Naive B cell (primary cell): ENCODE measurements around the gene NPNT. TPM values are rescaled to one million over a fixed set of nuclear protein-coding genes. Genes with fewer than 3 reads are reported as not detected.

ENCODE experiments used
- ATAC-seq, 2 donors: fragments of 150-1000 bp; cut with Tn5 transposase; 2 replicates each; pipeline ENCODE4 v1.10.0; 2021; ENCODE audit warnings: low read depth in 2 of 2, mild to moderate bottlenecking in 2 of 2, moderate library complexity in 2 of 2
- DNase-seq: peaks from one replicate; pipeline ENCODE4 v3.0.0; 2022
- H3K27ac Mint-ChIP-seq, 6 donors: one replicate each; pipeline ENCODE4 v1.8.0; 2020 to 2022; ENCODE audit warnings: mild to moderate bottlenecking in 6 of 6, mixed read lengths in 6 of 6, moderate library complexity in 5 of 6, inconsistent platforms in 2 of 6
- H3K27me3 Mint-ChIP-seq, 3 donors: one replicate each; pipeline ENCODE4 v1.8.0; 2021 to 2022; ENCODE audit warnings: mixed read lengths in 3 of 3, mild to moderate bottlenecking in 1 of 3
- H3K36me3 Mint-ChIP-seq, 2 donors: one replicate each; pipeline ENCODE4 v1.8.0; 2020 to 2022; ENCODE audit warnings: mixed read lengths in 2 of 2, inconsistent platforms in 1 of 2, mild to moderate bottlenecking in 1 of 2
- H3K4me1 Mint-ChIP-seq, 3 donors: one replicate each; pipeline ENCODE4 v1.8.0; 2020 to 2022; ENCODE audit warnings: mixed read lengths in 3 of 3, inconsistent platforms in 1 of 3, mild to moderate bottlenecking in 1 of 3, moderate library complexity in 1 of 3
- H3K4me3 Mint-ChIP-seq, 8 donors: one replicate each; pipeline ENCODE4 v1.8.0; 2020 to 2022; ENCODE audit warnings: mild to moderate bottlenecking in 8 of 8, mixed read lengths in 8 of 8, moderate library complexity in 8 of 8, inconsistent platforms in 2 of 8
- H3K9me3 Mint-ChIP-seq, 7 donors: one replicate each; pipeline ENCODE4 v1.8.0; 2020 to 2022; ENCODE audit warnings: mixed read lengths in 7 of 7, mild to moderate bottlenecking in 5 of 7, inconsistent platforms in 2 of 7, moderate library complexity in 1 of 7
- polyA plus RNA-seq, 6 donors: library from polyadenylated mRNA; unstranded; fragments of 300-500 nt; fragmentation: Illumina TruSeq; gene quantifications; one replicate each; pipeline ENCODE4 v1.2.3, GENCODE V29; 2021; ENCODE audit warnings: low read depth in 6 of 6

The NPNT gene
- polyA plus RNA-seq, 6 donors from 2014 or later: not detected

DNA sequence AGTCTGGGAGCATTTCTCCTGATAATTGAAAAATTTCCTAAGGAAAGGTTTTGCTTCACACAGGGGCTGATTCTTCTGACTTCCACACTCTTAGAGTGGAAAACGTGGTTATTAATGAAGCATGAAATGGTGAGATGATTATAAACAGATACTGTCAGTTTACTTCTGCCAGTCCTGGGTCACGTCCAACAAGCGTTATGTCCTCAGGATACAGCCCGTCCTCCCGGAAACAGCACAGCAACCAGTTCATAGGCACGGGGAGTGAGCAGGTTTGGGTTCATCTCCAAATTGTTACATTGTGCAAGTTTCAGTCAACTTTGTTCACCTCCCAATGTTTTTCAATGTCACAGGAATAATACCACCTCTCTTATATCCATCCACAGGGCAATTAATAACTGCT is 98.8 kb downstream of the NPNT start:
- DNase-seq: no peak
- H3K36me3 Mint-ChIP-seq: no peaks in the 10 kb centered on the region
- H3K4me1 Mint-ChIP-seq: no peaks in the 10 kb centered on the region
- peaks cover 0 to 4% (median 0%) of the 10 kb centered on the region in 7 donors for H3K9me3 Mint-ChIP-seq
- peaks cover 0 to 8% (median 0%) of the 10 kb centered on the region in 3 donors for H3K27me3 Mint-ChIP-seq
- no peak overlapping the region for H3K4me3 Mint-ChIP-seq
- ATAC-seq: no peak
- H3K27ac Mint-ChIP-seq: no peak overlapping the region

DNA sequence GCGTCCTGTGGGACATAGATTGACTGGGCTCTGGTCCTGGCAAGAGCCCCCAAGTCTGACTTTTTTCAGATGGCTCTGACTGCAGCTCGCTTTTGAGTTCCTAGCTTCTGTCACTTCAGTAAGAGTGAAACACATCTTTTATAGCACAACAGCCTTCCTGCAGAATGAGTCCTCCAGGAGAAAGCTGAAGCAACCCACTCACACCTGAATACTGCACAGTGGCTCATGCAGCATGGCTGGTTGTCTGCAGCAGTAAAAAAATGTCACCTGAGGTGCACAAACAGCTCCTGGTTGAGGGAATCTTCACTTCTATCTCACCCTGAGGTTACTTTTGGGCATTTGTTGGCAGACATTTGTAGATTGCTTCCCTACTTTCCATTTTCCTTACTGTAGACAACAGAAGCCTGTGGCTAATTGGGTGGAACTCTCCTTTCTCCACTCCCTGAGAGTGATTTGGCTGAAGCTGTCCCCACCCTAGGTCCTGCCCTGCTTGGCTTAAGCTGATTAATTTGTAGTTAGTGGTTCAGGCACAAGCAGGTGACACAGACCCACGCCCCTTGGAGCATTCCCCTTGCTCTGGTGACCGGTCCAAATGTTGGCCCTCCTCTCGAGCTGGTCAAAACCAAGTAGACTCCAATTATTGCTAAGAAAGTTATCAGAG is 99.7 kb downstream of the NPNT start:
- no peaks in the 10 kb centered on the region for H3K36me3 Mint-ChIP-seq
- no peak overlapping the region for H3K4me3 Mint-ChIP-seq
- DNase-seq: no peak
- no peaks in the 10 kb centered on the region for H3K4me1 Mint-ChIP-seq
- peaks cover 0 to 4% (median 0%) of the 10 kb centered on the region in 7 donors for H3K9me3 Mint-ChIP-seq
- no peak overlapping the region for H3K27ac Mint-ChIP-seq
- peaks cover 0 to 5% (median 0%) of the 10 kb centered on the region in 3 donors for H3K27me3 Mint-ChIP-seq
- no peak for ATAC-seq

DNA sequence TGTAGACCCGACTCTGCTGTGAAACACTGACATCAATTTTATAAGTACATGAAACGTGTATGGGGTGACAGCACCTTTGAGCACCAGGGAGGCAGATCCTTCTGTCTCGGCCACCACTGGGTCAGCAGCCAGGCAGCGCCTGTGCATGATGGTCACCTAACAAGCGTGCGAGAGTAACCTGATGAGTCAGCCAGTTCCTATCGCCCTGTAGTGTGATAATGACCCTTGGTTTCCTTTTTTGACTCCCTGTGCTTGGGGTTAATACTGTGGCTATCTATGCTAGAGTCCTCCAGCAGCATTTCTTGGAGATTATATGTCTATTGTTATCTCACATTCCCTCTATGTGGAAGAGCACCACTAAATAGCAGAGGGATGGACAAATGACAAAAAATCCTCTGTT is 101.6 kb downstream of the NPNT start:
- Mint-ChIP-seq H3K9me3 (peaks cover 0 to 4% (median 0%) of the 10 kb centered on the region in 7 donors), H3K27me3 (no peaks in the 10 kb centered on the region), H3K4me1 (no peaks in the 10 kb centered on the region), H3K4me3 (no peak overlapping the region), H3K27ac (no peak overlapping the region), H3K36me3 (no peaks in the 10 kb centered on the region)
- DNase-seq (no peak), ATAC-seq (no peak)

DNA sequence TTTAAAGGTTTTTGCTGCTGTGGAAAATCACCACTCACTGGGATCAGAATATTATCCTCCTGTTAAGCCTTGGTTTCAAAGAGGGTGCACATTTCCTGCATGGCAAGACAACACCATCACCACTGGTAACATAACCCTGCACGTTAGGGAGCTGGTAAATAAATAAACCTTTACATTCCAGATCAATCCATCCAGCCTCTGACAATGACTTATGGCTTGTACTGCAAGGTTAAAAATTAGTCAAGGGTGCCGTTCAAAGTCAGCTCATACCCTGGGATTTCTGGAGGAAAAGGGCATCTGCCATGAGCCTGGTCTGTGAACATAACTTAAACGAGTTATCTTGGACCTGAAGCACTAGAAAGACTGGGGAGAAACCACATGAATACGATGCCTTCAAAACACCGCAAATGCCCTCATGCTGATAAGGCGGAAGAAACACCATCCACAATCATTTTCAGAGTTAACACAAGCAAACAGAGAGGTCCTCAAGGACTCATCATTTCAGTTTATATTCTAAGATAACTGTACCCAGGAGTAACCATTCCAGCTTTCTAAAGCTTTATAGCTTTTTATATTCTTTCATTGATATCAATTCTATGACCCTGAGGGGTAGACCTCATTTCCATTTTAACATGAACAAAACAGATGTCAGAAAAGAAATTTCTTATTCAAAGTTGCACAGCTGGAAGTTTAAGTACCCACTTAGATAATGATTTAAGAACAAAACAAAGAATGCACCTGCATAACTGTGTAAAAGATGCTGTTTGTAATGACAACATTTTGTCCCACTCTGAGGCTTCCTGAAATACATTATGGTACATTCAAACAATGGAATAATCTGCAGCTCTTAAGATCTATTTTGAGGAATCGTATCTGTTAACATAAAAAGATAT is 103.1 kb downstream of the NPNT start:
- H3K27ac Mint-ChIP-seq: no peak overlapping the region

DNA sequence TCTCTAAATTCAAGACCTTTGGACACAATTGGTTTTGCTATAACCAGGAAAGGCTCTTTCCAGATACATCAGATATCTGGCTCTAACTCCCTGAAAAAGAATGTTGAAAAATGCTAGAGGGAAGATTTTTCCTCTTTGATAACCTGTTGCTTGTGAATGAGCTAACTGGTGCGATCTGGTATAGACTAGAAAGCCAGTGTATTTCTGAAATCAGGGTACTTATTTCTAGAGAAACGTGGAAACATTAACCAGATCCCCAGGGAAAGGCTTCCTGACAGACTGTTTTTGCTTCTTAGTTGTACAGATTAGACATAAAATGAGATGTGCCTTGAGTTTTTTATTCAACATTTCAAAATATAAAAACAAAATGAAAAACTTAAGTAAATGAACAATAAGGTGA is 107.7 kb downstream of the NPNT start:
- no peak overlapping the region for H3K27ac Mint-ChIP-seq
- no peak overlapping the region for H3K4me3 Mint-ChIP-seq
- DNase-seq: no peak
- no peaks in the 10 kb centered on the region for H3K36me3 Mint-ChIP-seq
- ATAC-seq: no peak
- peaks cover 0 to 5% (median 0%) of the 10 kb centered on the region in 7 donors for H3K9me3 Mint-ChIP-seq
- no peaks in the 10 kb centered on the region for H3K4me1 Mint-ChIP-seq
- no peaks in the 10 kb centered on the region for H3K27me3 Mint-ChIP-seq

More for the DNA sequence above, 103.1 kb downstream of the NPNT start:
- Mint-ChIP-seq H3K9me3 (peaks cover 0 to 4% (median 0%) of the 10 kb centered on the region in 7 donors), H3K4me1 (no peaks in the 10 kb centered on the region), H3K27me3 (no peaks in the 10 kb centered on the region), H3K36me3 (no peaks in the 10 kb centered on the region), H3K4me3 (no peak overlapping the region)
- ATAC-seq (no peak), DNase-seq (no peak)

DNA sequence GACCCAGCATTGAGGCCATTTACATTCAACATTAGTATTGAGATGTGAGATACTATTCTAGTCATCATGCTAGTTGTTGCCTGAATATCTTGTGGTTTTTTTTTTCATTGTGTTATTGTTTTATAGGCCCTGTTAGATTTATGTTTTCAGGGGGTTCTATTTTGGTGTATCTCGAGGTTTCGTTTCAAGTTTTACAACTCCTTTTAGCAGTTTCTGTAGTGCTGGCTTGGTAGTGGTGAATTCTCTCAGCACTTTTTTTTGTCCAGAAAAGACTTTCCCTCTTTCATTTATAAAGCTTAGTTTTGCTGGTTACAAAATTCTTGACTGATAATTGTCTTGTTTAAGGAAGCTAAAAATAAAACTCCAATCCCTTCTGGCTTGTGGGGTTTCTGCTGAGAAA is 115.5 kb downstream of the NPNT start:
- Mint-ChIP-seq H3K4me1 (no peaks in the 10 kb centered on the region), H3K27me3 (no peaks in the 10 kb centered on the region), H3K9me3 (peaks cover 16 to 62% (median 29%) of the 10 kb centered on the region in 7 donors), H3K27ac (no peak overlapping the region), H3K36me3 (peaks cover 0 to 16% of the 10 kb centered on the region in 2 donors), H3K4me3 (no peak overlapping the region)
- no peak for DNase-seq
- no peak for ATAC-seq

DNA sequence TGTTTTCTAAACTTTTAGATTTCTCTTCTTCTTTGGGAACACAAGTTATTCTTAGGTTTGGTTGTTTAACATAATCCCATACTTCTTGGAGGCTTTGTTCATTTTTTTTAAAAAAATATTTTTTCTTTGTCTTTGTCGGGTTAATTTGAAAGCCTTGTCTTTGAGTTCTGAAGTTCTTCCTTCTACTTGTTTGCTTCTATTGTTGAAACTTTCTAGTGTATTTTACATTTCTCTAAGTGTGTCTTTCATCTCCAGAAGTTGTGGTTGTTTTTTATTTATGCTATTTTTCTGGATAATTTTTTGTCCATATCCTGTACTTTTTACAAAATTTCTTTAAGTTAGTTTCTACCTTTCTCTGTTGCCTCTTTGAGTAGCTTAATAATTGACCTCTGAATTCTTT is 116.1 kb downstream of the NPNT start:
- H3K9me3 Mint-ChIP-seq: peaks cover 16 to 62% (median 29%) of the 10 kb centered on the region in 7 donors
- H3K4me3 Mint-ChIP-seq: no peak overlapping the region
- ATAC-seq (no peak), DNase-seq (no peak)
- peaks cover 0 to 16% of the 10 kb centered on the region in 2 donors for H3K36me3 Mint-ChIP-seq
- H3K27ac Mint-ChIP-seq: no peak overlapping the region
- H3K4me1 Mint-ChIP-seq: no peaks in the 10 kb centered on the region
- no peaks in the 10 kb centered on the region for H3K27me3 Mint-ChIP-seq

DNA sequence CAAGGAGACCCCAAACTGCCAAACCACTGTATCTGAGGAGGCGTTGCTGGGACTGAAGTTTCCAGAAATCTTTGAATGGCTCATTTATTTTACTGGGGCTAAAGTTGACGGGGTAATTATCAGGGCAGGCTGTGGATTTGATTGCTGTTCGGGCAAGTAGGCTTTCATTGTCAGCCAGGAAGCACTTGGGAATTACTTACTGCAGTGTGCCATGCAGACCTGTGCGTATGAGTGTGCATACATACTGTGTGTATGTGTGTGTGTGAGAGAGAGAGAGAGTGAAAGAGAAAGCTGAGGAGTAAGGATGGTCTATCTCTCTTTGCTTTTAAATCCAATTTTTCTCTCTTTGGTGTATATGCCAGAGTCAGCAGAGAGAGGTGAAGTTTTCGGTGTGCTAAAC is 122.7 kb downstream of the NPNT start:
- no peak for ATAC-seq
- DNase-seq: no peak
- H3K27me3 Mint-ChIP-seq: no peaks in the 10 kb centered on the region
- no peaks in the 10 kb centered on the region for H3K4me1 Mint-ChIP-seq
- no peak overlapping the region for H3K27ac Mint-ChIP-seq
- peaks cover 0 to 5% of the 10 kb centered on the region in 2 donors for H3K36me3 Mint-ChIP-seq
- peaks cover 5 to 16% (median 8%) of the 10 kb centered on the region in 7 donors for H3K9me3 Mint-ChIP-seq
- H3K4me3 Mint-ChIP-seq: no peak overlapping the region

DNA sequence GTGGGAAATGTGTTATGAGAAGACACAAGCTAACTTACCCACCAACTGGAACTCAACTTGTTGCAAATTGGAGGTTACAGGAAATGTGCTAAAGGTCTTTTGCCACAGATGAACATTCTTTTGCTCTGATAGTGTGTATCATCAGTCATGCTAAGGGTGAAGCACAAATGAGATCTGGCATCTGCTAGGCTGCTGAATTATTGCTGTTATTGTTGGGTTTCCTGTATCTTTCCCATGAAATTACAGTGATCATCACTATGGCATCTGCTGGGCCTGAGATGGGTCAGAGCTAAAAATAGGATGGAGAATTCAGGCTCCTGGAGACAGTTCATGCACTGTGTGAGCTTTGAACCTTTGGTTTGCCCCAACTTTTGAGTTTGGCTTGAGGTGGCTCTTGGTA is 124.5 kb downstream of the NPNT start:
- Mint-ChIP-seq H3K4me3 (no peak overlapping the region), H3K9me3 (peaks cover 0 to 8% (median 1%) of the 10 kb centered on the region in 7 donors), H3K27me3 (no peaks in the 10 kb centered on the region), H3K27ac (no peak overlapping the region), H3K36me3 (no peaks in the 10 kb centered on the region), H3K4me1 (no peaks in the 10 kb centered on the region)
- DNase-seq: no peak
- ATAC-seq: no peak

Other genes starting within 250 kb of the NPNT start
- gene INTS12, start 186.8 kb upstream of the NPNT start, polyA plus RNA-seq: 10 to 100 TPM; 23.5 to 35.2 (median 30.6) TPM
- 1 to 10 TPM in 5 of 6 donors, not detected in 1; 4.4 to 6.1 (median 4.9) TPM for gene GSTCD, start 186.7 kb upstream of the NPNT start, polyA plus RNA-seq